NCI-H2107 treated with DMSO at 0.1 percent for 48 hours (cell line): ENCODE results near the gene TREM2.

Source experiments
- DNase-seq: peaks from one replicate; lab custom pipeline; 2025; ENCODE audit not compliant: unreplicated experiment; lab: John Stamatoyannopoulos, UW

Gene TREM2

DNA sequence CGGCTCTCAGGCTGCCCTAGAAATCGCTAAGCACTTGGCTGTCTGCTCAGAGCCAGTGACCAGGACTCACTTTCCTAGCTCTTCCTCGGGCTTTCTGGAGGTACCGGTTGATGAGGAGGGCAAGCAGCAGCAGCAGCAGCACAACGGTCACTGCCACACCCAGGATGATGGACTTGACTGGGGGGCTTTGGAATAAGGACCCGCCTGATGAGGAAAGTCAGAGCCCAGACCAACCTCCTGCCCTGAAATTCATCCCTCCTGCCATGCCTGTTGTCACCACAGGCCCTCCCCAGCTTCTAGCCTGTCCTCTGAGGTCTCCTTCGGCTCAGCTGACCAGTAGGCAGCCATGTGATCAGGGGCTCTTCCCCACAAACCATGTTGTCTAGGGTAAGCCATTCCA is 21.8 kb upstream of the TREM2 start:
- no peak for DNase-seq

DNA sequence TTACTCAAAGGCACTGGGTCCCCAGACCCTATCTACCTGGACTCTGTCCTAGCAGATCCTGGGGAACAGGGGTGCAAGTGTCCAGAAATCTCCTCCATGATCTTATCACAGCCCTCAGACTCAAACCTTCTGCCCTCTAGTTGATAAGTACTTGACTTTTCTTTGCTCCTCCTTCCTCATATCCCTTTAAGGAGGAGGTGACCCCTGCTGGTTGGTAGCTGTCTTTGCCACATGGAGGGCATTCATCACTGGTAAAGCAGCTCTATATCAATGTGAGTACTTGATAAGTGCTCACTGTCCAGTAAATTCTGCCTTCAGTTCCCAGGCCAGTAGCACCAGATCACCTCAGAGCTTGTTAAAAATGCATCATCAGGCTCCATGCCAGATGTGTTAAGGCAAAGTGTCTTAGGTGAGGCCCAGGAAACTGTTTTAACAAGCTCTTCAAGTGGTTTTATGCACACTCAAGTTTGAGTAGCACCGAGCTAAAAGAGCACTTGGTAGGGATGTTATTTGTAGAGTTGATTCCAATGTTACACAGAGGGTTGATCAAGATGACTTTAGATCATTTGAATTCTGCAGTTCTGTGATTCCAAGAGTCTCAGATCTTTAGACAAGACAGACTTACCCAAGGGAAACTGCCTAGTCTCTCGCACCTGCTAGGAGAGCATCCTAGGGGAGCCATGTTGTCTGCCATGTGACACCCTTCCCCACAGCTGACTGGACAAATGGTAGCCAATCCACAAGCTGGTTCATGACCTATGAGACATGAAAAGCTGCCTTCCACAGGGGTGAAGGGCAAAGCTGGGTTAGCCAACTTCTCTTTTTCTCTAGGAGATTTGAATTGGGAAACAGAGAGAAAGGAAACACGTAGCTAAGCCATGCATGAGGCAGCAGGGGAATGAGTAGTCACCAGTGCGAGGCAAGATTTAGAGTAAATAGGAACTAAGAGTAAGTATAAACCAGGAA is 19.4 kb upstream of the TREM2 start:
- no peak for DNase-seq

DNA sequence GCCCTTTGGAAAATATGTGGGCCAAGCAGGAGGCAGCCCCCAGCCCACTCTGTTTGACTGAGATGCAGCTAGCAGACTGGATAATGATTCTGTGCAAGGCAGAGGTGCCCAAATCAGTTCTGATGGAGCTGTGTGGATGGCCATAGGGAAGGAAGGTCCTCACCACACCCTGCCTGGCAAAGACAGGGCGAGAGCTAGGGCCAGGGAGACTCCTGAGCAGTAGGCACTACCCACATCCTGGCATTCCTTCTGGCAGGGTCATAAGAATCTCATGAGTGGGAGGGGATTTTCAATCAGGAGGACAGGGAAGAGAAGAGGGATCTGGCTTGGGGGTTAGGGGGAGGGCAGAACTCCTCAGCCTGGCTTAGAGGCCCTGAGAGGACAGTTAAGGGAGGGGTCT is 18.6 kb upstream of the TREM2 start:
- no peak for DNase-seq

DNA sequence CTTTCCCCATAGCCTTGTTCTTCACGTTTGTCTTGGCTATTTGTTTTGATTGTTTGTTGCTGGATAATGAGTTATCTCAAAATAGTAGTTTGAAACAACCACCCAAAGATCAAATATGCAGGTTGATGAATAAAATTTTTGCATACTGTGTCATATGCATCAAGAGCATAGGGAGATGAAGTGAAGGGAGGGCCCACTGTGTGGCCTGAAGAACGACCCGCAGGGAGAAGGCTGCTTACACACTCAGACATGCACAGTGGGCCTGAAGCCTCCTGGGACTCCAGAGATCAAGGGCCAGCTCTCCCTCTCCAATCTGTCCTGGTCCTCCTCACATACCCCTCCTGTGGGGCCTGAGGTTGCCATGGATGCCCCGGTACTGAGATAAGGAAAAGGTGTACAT is 16.2 kb upstream of the TREM2 start:
- DNase-seq = no peak

DNA sequence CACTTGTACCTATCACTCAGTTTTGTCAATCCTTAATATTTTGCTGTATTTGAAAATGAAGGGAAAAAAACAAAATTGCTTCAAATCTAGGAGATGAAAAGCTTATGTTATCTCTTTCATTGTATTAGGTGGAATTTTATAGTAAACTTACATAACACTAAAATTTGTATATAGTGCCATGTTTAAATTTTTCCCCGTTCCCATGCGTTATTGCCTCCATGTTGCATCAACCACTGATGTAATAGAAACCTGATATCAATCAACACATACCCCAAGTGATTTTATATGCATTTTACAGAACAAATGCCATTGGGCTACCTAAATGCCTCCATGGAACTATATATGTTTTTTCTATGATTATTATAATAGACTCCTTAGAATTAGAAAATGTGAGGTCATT is 14.8 kb upstream of the TREM2 start:
- DNase-seq = no peak

DNA sequence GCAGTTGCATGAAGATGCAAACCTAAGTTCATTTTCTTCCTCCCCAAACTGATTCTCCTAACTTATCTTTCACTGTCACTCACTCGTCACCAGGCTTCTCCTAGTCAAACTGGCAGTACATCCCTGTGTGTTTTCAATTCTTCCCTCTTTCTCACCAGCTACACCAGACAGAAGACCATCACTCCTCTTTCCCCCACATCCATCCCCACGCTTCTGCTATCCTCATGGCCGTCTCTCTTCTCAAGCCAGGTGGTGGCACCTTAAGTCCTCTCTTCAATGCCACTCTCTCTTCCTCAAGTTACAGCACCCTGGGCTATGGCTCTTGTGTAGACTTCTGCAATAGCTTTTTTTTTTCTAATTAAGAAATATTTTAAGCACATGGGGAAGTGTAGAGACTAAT is 14.4 kb upstream of the TREM2 start:
- DNase-seq = no peak

DNA sequence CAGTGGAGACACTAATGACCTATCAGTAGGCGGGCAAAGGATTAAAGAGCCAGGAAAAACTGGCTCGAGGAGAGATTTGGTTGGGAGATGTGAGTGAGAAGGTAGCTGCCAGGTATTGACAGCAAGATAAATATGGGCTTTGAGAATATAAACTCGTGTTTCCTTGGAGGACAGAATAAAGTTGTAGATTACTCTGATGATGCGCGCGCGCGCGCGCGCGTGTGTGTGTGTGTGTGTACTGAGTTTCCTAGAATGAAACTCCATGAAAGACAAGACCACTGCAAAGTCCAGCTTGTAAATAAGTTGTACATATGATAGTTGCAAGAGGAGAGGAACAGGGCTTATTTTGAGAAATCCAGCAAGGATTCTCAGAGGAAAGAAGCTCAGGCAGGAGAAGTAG is 13.3 kb upstream of the TREM2 start:
- no peak for DNase-seq

DNA sequence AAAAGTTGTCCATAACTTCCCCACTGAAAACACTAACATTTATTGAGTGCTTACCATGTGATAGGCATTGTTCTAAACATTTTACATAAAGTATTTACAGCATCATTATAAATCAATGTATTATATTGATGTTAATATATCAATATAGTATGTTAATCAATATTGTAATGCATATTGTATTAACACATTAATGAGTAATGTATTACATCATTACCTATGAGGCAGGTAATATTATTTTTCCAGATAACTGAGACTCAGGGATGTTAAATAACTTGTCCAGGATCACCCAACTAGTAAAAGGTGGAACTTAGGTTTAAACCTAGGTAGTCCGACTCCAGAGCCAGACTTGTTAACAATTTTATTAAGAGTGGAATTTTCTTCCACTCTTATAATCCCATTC is 12.2 kb upstream of the TREM2 start:
- DNase-seq = no peak

DNA sequence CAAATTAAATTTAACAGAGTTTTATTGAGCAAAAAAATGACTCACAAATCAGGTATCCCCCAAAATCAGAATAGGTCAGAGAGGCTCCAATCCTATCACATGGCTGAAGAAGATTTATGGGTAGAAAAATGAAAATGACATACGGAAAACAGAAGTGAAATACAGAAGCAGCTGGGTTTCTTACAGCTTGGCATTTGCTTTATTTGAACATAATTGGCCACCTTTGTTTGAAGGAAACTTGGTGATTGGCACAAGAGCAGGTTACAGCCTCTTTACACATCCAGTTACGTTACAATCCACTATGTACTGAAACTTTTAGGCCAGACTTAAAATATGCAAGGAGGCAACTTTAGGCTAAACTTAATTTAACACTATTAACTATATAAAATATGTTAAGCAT is 11.7 kb upstream of the TREM2 start:
- no peak for DNase-seq

DNA sequence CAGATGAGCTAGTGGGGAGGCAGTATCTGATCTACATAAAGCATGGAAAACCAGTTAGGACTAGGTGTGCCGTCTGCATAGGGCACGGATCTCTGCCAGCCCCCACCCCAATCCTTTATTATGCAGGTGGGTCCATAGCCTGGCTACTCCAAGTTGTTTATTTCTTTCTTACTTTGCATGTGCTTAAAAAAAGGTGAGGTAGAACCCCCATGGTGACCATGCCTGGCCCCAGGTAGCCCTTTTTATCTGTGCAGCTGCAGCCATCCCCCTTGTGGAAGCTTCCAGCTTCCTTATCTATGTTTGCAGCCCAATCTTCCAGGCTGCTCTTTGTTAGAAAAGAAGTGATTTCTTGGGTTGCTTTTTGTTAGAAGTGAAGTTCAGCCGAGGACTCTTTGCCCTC is 9.0 kb upstream of the TREM2 start:
- DNase-seq = no peak

DNA sequence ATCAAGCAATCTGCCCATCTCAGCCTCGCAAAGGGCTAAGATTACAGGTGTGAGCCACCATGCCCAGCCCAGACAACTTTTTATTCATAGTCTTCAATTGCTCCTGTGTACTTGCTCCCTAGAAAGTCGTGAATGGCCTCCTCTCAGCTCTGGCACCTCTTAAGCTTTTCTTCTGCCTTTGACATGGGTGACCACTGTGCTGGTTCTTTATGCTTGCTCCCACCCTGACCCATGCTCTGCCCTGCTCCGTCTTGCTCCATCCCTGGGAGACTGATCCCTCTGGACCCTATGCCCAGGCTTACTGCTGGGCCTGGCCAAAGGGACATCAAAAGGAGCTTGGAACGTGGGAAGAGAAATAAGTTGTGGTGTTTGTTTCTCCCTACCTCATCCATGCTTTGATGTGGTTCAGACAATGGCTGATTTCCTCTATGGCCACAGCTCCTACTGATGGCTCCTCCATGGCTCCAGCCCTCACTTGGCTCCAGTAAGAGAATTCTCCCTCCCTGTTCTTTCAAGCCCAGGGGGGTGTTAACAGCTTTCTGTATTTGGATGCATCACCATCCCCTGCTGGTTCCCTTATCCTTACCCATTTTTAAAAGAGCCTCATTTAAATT is 7.7 kb upstream of the TREM2 start:
- no peak for DNase-seq

DNA sequence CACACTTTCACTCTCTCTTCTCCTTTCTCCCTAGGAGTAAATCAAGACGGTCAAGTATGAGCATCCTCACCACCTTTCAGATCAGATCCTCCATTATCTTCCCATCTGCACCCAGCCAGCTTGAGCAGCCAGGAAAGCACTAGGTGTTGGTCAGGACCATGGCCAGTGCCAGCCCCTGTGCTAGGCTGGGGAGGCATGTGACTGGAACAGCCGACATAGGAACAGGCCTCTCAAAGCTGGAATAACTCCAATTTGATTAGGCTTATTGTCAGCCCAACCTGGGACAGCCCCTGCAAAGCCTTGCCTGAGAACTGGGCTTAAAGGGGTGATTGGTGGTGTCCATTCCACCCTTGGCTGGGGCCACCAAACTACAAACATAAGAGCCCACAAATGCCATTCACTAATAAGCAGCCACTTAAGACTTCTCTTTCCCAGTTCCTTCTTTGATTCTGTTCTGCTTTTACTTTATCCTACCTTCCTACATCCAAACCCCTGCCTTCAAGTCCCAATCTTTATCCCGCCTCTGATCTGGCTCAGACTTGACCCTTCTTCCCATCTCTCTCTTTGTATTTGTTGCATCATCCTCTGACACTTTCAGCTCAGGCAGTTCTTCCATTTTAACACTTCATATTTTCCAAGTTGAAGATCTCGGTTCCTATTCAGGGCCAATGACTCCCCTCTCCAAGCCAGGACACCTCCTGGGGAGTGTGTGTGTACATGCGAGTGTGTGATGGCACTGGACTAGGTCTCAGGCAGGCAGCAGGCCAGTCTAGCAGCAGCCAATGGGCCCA is 4.5 kb upstream of the TREM2 start:
- DNase-seq = no peak

DNA sequence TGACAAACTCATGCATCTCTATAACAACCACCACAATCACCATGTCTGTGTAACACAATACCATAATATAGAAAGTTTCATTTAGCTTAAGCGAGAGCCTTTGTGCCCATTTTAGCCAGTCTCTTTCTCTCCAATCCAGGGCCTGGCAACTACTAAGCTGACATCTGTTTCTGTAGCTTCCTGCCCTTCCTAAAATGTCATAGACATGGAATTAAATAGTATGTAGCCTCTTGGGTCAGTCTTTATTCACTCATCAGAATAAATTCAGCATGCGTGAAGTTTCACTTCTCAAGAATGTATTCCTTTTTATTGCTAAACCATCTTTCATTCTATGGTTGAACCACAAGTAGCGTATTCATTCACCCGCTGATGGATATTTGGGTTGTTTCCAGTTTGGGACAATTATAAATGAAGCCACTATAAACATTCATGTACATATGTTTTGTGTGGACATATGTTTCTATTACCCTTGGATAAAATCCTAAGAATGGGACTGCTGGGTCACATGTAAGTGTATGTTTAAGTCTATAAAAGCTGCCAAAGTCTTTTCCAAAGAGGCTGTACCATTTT is 1.7 kb upstream of the TREM2 start:
- DNase-seq = no peak

DNA sequence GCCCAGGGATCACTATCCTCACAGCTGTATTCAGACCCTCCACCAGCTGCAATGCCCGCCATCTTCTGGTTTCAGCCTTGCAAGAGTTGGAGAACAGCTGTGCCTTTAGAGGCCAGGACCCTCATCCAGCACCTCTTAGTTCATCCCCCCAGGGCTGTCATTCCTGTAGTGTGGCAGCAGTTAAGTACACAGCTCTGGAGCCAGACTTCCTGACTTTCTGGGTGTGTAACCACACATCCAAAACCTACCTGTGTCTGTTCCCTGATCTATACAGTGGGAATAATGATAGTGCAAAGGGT is 452 bp upstream of the TREM2 start:
- no peak for DNase-seq

DNA sequence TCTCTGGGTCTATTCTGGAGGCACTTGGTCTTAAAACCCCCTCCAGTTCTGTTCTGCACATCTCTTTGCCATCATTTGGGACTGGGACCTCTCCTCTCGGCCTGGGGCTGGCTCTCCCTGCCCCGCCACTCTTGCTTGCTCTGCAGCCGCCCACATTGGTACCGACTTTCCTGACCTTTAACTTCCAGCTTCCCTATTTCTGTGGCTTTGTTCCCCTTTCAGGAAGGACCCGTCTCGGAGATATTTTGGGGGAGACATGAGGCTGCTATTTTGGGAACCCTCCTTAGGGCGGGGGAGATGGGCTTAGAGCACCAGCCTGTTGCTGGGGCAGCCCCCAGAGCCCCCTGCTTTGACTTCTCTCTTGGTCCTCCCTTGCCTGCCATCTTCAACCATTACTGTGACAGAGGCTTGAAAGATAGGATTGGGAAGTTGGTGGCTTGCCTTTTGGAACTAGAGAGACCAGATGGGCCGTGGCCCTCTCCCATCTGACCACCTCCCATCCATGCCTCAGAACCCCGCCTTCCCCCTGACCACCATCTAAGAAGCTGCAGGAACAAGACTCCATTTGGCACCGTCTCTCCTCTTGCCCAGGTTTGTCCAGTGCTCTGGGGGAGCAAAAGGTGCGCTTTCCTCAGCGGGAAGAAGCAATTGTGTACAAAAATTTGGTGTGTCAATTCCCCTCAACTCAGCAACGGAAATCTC is 914 bp downstream of the TREM2 start:
- DNase-seq = no peak

DNA sequence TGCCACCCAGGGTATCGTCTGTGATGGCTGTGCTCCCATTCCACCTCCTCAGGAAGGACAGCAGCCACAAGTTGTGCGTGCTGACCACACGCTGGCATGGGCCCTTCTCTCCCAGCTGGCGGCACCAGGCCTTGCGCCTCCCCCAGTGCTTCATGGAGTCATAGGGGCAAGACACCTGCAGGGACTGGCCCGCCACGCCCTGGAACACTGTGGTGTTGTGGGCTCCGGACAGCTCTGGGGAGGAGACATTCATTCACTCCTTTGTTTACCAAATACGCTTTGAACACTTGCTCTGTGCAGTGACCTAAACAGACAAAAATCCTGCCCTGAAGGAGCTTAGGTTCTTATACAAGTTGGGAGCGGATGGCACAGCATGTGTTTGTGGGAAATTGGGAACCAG is 1.5 kb downstream of the TREM2 start:
- DNase-seq = no peak

DNA sequence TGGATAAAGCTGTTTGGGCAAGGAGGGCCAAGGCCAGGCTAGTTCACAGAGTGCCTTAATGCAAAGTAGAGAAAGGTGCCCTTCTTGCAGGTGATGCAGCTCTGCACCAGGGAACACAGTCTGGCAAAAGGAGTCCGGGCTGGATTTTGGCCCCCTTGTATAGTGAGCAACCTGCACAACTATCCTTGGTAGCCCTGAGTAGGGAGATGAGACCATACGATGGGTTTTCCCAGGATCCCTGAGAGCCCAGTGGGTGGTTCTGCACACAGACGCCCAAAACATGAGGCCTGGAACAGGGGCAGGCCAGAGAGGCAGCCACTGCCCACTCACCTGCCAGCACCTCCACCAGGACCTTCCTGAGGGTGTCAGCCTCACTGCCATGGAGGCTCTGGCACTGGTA is 2.0 kb downstream of the TREM2 start:
- DNase-seq = no peak

DNA sequence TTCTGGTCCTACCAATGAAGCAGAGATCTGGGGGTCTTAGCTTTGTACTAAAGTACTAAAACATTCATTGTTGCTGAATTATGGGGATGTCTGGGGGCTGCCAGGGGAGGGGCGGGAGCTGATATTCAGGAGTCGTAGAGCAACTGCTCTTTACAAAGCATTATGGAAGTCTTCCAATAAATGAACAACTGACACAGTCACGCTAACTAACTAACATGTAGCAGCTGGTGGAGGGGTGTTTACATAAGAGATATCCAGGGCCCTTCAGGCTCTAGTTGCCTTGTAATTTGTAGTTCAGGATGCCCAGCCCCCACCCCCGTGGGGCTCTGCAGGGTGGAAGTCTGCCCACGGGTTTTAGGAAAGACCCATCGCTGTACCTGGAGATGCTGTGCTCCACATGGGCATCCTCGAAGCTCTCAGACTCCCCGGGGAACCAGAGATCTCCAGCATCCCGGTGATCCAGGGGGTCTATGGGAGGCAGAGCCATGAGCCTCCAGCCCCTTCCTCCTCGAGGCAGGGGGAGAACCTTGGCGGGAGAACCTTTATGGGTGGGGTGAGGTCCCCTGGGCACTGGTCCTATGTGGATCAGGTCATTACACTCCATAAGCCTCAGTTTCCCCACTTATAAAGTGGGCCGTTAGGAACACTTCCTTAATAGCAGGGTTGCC is 3.4 kb downstream of the TREM2 start:
- DNase-seq = no peak

DNA sequence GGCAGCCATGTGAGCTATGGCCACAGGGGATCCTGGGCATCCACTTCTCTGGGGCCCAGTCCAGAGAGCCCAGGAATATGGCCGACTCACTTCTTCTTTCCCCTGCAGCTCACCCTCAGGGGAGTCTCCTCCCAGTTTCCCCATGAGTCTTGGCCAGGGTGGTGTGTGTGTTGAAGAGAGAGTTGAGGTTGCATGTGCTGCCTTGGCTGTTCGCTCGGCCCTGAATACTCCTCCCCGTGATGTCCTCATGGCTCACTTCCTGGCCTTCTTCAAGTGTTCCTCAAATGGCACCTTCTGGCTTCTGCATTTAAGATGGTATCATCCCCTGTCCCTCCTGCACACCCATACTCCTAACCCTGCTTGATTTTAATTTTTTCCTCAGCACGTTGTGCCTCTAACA is 5.6 kb downstream of the TREM2 start:
- no peak for DNase-seq

DNA sequence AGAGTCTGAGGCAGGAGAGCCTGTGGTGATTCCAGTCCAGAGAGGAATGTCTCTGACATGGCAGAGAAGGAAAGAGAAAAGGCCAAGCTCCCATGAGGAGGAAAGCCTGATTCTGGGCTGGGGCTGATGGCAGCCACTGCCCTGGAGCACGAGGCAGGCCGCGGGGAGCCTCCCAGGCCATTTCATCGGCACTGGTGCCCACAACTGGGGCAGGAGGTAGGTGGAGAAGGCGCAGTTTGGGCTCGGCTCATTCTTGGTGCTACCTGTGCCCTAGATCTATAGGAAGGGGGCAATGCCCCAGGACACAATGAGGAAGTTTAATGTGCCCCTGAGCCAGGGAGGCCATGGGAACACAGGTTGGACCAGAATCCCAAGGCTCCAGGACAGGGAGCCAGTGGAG is 6.1 kb downstream of the TREM2 start:
- no peak for DNase-seq

DNA sequence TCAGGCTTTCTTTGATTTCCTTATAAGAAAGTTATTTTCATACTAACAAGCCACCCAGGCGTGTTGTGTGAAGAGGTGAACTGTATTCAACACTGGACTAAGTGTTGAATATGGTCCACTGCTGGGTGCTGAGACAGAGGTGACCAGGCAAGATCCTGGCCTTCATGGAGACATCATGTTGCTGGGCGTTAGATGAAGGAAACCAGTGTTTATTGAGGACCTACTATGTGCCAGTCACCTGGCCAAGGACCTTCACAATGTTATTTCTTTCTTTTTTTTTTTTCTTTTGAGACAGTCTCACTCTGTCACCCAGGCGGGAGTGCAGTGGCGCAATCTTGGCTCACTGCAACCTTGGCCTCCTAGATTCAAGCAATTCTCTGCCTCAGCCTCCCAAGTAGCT is 6.9 kb downstream of the TREM2 start:
- no peak for DNase-seq
